ENCODE measurements around the gene LLGL1. TPM values are rescaled to one million over a fixed set of nuclear protein-coding genes. Genes with fewer than 3 reads are reported as not detected.
A peak's percentile ranks its signal among the peaks of the same experiment; 100 is the strongest.

The LLGL1 gene
- total RNA-seq, 1 donor from 2014 or later: 17.7 TPM

GRCh38 chr17:18253187-18253884 lies 27.9 kb downstream of the LLGL1 start:
- DNase-seq: no peak

- DNase-seq: no peak
Measured at GRCh38 chr17:18253947-18254821, 28.7 kb downstream of the LLGL1 start.

- DNase-seq: no peak
Measured at GRCh38 chr17:18254888-18255649, 29.6 kb downstream of the LLGL1 start.

- DNase-seq: no peak
Measured at GRCh38 chr17:18256351-18256750, 30.9 kb downstream of the LLGL1 start.

- no peak for DNase-seq
Measured at GRCh38 chr17:18256776-18257175, 31.3 kb downstream of the LLGL1 start.

GRCh38 chr17:18257268-18257981 lies 32.0 kb downstream of the LLGL1 start:
- no peak for DNase-seq

GRCh38 chr17:18257982-18258355 lies 32.5 kb downstream of the LLGL1 start:
- DNase-seq: no peak

GRCh38 chr17:18258356-18259038 lies 33.1 kb downstream of the LLGL1 start, which contains the start of gene FLII:
TSS of gene FLII (minus strand) at chr17:18258738. CDS start at chr17:18258690, 48 bp downstream.
- DNase-seq: no peak

- no peak for DNase-seq
Measured at GRCh38 chr17:18259621-18260331, 34.3 kb downstream of the LLGL1 start.

GRCh38 chr17:18260332-18261145 lies 35.1 kb downstream of the LLGL1 start, which contains the start of gene MIEF2:
TSS of gene MIEF2 (plus strand) at chr17:18260662. CDS start at chr17:18262721, 2,059 bp downstream.
- peak; percentile 91 for DNase-seq

GRCh38 chr17:18261146-18261515 lies 35.7 kb downstream of the LLGL1 start:
- DNase-seq: no peak

- no peak for DNase-seq
Measured at GRCh38 chr17:18261659-18262058, 36.2 kb downstream of the LLGL1 start.

GRCh38 chr17:18262111-18262510 lies 36.7 kb downstream of the LLGL1 start:
- DNase-seq: no peak

GRCh38 chr17:18262641-18263040 lies 37.2 kb downstream of the LLGL1 start:
- no peak for DNase-seq

GRCh38 chr17:18263885-18264682 lies 38.6 kb downstream of the LLGL1 start:
- DNase-seq: no peak

- no peak for DNase-seq
Measured at GRCh38 chr17:18267366-18267765, 41.9 kb downstream of the LLGL1 start.

- no peak for DNase-seq
Measured at GRCh38 chr17:18267927-18268711, 42.7 kb downstream of the LLGL1 start.
